GM23338 (cell line): Measurements from ENCODE around the gene CCDC24.

Experiments used
- POLR2AphosphoS5 ChIP-seq: IDR thresholded peaks from 2 replicates; pipeline ENCODE4 v1.6.1; 2016; ENCODE audit warnings: antibody characterized with exemption, low read depth
- TF ChIP-seq, protein P1 (sequence below), 2 experiments: fragments of 200-600 bp in 1 of 2; sonication (generic) in 1 of 2; conservative IDR thresholded peaks; 2 replicates each; pipeline versions ENCODE4 v1.5.1 to v1.6.1; 2016 to 2017; ENCODE audit warnings: antibody characterized with exemption in 2 of 2, low read depth in 2 of 2, mild to moderate bottlenecking in 2 of 2, moderate library complexity in 1 of 2

DNA sequence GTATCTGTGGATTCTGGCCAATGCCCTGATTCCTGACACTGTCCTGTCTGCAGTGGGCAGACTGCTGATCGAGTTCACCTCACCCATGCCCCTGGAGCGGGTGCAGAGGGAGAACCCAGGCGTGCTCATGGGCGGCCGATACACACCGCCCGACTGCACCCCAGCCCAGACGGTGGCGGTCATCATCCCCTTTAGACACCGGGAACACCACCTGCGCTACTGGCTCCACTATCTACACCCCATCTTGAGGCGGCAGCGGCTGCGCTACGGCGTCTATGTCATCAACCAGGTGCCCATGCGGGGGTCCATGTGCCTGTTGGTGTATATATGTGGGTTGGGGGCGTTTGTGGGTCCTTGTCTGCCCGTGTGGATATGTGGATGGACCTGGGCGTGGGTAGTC lies 9.8 kb upstream of the CCDC24 start:
- TF ChIP-seq, protein P1, sequence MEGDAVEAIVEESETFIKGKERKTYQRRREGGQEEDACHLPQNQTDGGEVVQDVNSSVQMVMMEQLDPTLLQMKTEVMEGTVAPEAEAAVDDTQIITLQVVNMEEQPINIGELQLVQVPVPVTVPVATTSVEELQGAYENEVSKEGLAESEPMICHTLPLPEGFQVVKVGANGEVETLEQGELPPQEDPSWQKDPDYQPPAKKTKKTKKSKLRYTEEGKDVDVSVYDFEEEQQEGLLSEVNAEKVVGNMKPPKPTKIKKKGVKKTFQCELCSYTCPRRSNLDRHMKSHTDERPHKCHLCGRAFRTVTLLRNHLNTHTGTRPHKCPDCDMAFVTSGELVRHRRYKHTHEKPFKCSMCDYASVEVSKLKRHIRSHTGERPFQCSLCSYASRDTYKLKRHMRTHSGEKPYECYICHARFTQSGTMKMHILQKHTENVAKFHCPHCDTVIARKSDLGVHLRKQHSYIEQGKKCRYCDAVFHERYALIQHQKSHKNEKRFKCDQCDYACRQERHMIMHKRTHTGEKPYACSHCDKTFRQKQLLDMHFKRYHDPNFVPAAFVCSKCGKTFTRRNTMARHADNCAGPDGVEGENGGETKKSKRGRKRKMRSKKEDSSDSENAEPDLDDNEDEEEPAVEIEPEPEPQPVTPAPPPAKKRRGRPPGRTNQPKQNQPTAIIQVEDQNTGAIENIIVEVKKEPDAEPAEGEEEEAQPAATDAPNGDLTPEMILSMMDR (conservative IDR thresholded peaks at IDR 0.05; ENCODE audit: low read depth in 2 of 2) = no peak
- TF ChIP-seq POLR2AphosphoS5 = no peak
